ACC112 (cell line): ENCODE data around the gene HTR3E.
"Not testable (repeated sequence)": the region's sequence is repeated elsewhere in the genome, so short reads cannot be mapped to it uniquely, and the experiment has no call there.

Source experiments
- H2AFZ ChIP-seq: fragments of 200-600 bp; sonication (generic); one replicate; pipeline ENCODE4 v1.6.0; 2017; ENCODE audit warnings: antibody characterized with exemption, low read length; ENCODE audit not compliant: unreplicated experiment
- H3K27ac ChIP-seq: fragments of 200-600 bp; sonication (generic); 2 replicates; pipeline ENCODE4 v1.5.1; 2014; ENCODE audit warnings: low read depth, mild to moderate bottlenecking, antibody characterized with exemption, low read length, moderate library complexity
- H3K27me3 ChIP-seq: fragments of 200-600 bp; sonication (generic); 2 replicates; pipeline ENCODE4 v1.6.1; 2014; ENCODE audit warnings: mild to moderate bottlenecking, antibody characterized with exemption, low read length, moderate library complexity, mixed read lengths; ENCODE audit not compliant: insufficient read depth
- H3K36me3 ChIP-seq: fragments of 200-600 bp; sonication (generic); 2 replicates; pipeline ENCODE4 v1.6.1; 2016; ENCODE audit warnings: mild to moderate bottlenecking, antibody characterized with exemption, low read length, moderate library complexity, mixed read lengths; ENCODE audit not compliant: insufficient read depth
- H3K4me1 ChIP-seq: fragments of 200-600 bp; sonication (generic); one replicate; pipeline ENCODE4 v1.6.1; 2016; ENCODE audit warnings: low read length, mixed read lengths; ENCODE audit not compliant: insufficient read depth, unreplicated experiment, control insufficient read depth
- H3K4me3 ChIP-seq: fragments of 200-600 bp; sonication (generic); 2 replicates; pipeline ENCODE4 v1.5.1; 2014; ENCODE audit warnings: mild to moderate bottlenecking, low read depth, low read length
- H3K79me2 ChIP-seq: fragments of 200-600 bp; sonication (generic); one replicate; pipeline ENCODE4 v1.6.0; 2016; ENCODE audit warnings: low read length; ENCODE audit not compliant: control insufficient read depth, unreplicated experiment, insufficient read depth

HTR3E gene

DNA sequence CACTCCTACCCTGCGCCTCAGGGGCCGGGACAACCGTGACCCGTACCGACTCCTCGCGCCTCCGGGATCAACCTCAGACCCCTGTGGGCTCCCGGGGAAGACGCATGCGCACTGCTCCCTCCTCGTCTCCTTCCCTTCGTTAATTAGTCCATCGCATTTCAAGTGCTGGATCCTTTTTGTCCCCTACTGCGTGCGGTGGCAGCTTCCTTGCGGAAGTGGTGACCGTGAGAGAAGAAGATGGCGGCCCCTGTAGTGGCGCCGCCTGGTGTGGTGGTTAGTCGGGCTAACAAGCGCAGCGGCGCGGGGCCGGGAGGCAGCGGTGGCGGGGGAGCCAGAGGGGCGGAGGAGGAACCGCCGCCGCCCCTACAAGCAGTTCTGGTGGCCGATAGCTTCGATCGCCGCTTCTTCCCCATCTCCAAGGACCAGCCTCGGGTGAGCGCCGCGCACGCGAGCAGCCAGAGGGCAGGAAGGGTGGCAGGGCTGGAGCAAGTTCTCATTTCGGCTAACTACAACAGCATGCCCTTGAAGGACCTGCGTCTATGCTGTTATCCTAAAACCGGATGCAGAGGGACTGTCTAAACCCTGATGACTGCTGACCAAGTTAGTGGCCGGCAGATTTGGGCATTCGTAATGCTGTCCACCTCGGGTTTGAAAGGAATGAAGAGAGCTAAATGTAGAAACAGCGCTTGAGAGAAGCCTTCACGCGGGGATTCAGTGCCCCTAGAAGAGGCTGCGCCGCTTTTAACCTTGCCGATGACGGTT is 38.5 kb downstream of the HTR3E start, which contains the start of gene EIF2B5:
EIF2B5 (plus strand) TSS at position 210 of the 762 bp plus-strand sequence; CDS start at position 238, 28 bp downstream.
- H3K27ac ChIP-seq = peak within 1 kb of the TSS; percentile 56
- peaks cover 5% of the 10 kb centered on the region; the same call in 1 of the 2 replicates for H3K36me3 ChIP-seq
- H3K4me3 ChIP-seq = peak within 1 kb of the TSS; percentile 86
- H3K27me3 ChIP-seq = no peaks in the 10 kb centered on the region
- H2AFZ ChIP-seq = peak within 1 kb of the TSS; percentile 62
- peaks cover 36% of the 10 kb centered on the region for H3K79me2 ChIP-seq
- H3K4me1 ChIP-seq = peaks cover 22% of the 10 kb centered on the region

GRCh38 chr3:184135911-184136260 is 39.0 kb downstream of the HTR3E start:
- H3K27me3 ChIP-seq = no peaks in the 10 kb centered on the region
- peak overlapping the region; percentile 86 for H3K4me3 ChIP-seq
- H3K79me2 ChIP-seq = peaks cover 36% of the 10 kb centered on the region
- peaks cover 22% of the 10 kb centered on the region for H3K4me1 ChIP-seq
- peak overlapping the region; percentile 56; the same call in 1 of the 2 replicates for H3K27ac ChIP-seq
- H3K36me3 ChIP-seq = peaks cover 5% of the 10 kb centered on the region; the same call in 1 of the 2 replicates
- peak overlapping the region; percentile 62 for H2AFZ ChIP-seq

GRCh38 chr3:184140436-184140835 is 43.6 kb downstream of the HTR3E start:
- Histone ChIP-seq H3K36me3 (peaks cover 21% of the 10 kb centered on the region; the same call in 1 of the 2 replicates), H3K79me2 (peaks cover 28% of the 10 kb centered on the region), H3K27me3 (no peaks in the 10 kb centered on the region), H3K4me1 (peaks cover 13% of the 10 kb centered on the region), H3K4me3 (no peak overlapping the region), H2AFZ (no peak overlapping the region), H3K27ac (no peak overlapping the region)

- H3K27ac ChIP-seq = no peak overlapping the region
- H3K27me3 ChIP-seq = no peaks in the 10 kb centered on the region
- no peak overlapping the region for H3K4me3 ChIP-seq
- peaks cover 11% of the 10 kb centered on the region for H3K79me2 ChIP-seq
- H3K4me1 ChIP-seq = peaks cover under 1% of the 10 kb centered on the region
- no peak overlapping the region for H2AFZ ChIP-seq
- peaks cover 21% of the 10 kb centered on the region; the same call in 1 of the 2 replicates for H3K36me3 ChIP-seq
Measured at GRCh38 chr3:184142199-184142598, 45.3 kb downstream of the HTR3E start.

DNA sequence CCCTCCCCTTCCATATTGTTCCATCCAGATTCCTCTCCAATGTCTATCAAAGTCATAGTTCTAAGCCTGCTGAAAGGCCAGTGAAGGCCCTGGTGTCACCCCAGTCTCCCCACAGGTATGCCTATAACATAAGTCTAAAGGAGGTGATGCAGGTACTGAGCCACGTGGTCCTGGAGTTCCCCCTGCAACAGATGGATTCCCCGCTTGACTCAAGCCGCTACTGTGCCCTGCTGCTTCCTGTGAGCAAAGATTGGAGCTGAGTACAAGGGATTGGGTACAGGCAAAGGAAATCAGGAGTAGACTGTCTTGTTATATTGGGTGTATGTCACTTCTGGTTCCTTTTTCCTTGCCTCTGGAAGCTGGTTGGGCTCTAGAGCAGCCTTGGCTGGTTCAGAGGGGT is 46.5 kb downstream of the HTR3E start:
- H3K79me2 ChIP-seq = no peaks in the 10 kb centered on the region
- no peak overlapping the region for H3K4me3 ChIP-seq
- H3K36me3 ChIP-seq = peaks cover 16% of the 10 kb centered on the region; the same call in 1 of the 2 replicates
- H2AFZ ChIP-seq = no peak overlapping the region
- H3K27me3 ChIP-seq = no peaks in the 10 kb centered on the region
- no peak overlapping the region for H3K27ac ChIP-seq
- no peaks in the 10 kb centered on the region for H3K4me1 ChIP-seq

GRCh38 chr3:184144505-184144904 is 47.6 kb downstream of the HTR3E start:
- Histone ChIP-seq H3K4me1 (no peaks in the 10 kb centered on the region), H2AFZ (no peak overlapping the region), H3K27me3 (no peaks in the 10 kb centered on the region), H3K4me3 (no peak overlapping the region), H3K27ac (no peak overlapping the region), H3K36me3 (peaks cover 16% of the 10 kb centered on the region; the same call in 1 of the 2 replicates), H3K79me2 (no peaks in the 10 kb centered on the region)

DNA sequence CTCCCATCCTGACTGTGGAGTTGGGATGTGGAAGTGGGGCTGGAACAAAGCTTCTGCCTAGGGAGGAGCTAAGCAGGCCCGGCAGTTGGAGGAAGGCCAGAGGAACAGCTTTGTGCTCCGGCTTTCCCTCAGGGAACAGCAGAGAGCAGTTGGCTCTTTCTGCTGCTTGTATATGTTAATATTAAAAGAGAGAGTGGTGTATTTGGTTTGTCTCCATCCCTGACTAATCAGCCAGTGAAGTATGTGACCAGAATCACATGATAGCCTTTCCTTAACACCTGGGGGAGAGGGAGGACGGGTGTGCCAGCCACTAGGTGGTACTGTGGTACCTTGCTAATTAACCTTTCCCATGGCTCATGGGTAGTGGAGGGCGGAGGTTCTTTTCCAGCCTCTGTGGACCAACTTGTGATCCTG is 48.3 kb downstream of the HTR3E start:
- Histone ChIP-seq H3K79me2 (no peaks in the 10 kb centered on the region), H3K36me3 (peaks cover 16% of the 10 kb centered on the region; the same call in 1 of the 2 replicates), H3K27ac (no peak overlapping the region)

GRCh38 chr3:184145751-184146270 is 48.9 kb downstream of the HTR3E start:
- H3K79me2 ChIP-seq = no peaks in the 10 kb centered on the region
- no peaks in the 10 kb centered on the region for H3K27me3 ChIP-seq
- no peak overlapping the region for H3K4me3 ChIP-seq
- no peak overlapping the region for H3K27ac ChIP-seq
- H3K36me3 ChIP-seq = peaks cover 16% of the 10 kb centered on the region; the same call in 1 of the 2 replicates
- no peaks in the 10 kb centered on the region for H3K4me1 ChIP-seq
- no peak overlapping the region for H2AFZ ChIP-seq

More for the DNA sequence above, 48.3 kb downstream of the HTR3E start:
- H3K4me3 ChIP-seq = no peak overlapping the region
- H2AFZ ChIP-seq = no peak overlapping the region
- H3K27me3 ChIP-seq = no peaks in the 10 kb centered on the region
- no peaks in the 10 kb centered on the region for H3K4me1 ChIP-seq

- Histone ChIP-seq H2AFZ (no peak overlapping the region), H3K79me2 (peaks cover 4% of the 10 kb centered on the region), H3K4me1 (no peaks in the 10 kb centered on the region), H3K36me3 (peaks cover 12% of the 10 kb centered on the region; the same call in 1 of the 2 replicates), H3K4me3 (no peak overlapping the region), H3K27me3 (no peaks in the 10 kb centered on the region), H3K27ac (no peak overlapping the region)
Measured at GRCh38 chr3:184148076-184148475, 51.2 kb downstream of the HTR3E start.

- no peaks in the 10 kb centered on the region for H3K4me1 ChIP-seq
- H2AFZ ChIP-seq = no peak overlapping the region
- no peaks in the 10 kb centered on the region for H3K27me3 ChIP-seq
- H3K4me3 ChIP-seq = no peak overlapping the region
- peaks cover 4% of the 10 kb centered on the region for H3K79me2 ChIP-seq
- no peak overlapping the region for H3K27ac ChIP-seq
- peaks cover 4% of the 10 kb centered on the region; the same call in 1 of the 2 replicates for H3K36me3 ChIP-seq
Measured at GRCh38 chr3:184149123-184149522, 52.3 kb downstream of the HTR3E start.

DNA sequence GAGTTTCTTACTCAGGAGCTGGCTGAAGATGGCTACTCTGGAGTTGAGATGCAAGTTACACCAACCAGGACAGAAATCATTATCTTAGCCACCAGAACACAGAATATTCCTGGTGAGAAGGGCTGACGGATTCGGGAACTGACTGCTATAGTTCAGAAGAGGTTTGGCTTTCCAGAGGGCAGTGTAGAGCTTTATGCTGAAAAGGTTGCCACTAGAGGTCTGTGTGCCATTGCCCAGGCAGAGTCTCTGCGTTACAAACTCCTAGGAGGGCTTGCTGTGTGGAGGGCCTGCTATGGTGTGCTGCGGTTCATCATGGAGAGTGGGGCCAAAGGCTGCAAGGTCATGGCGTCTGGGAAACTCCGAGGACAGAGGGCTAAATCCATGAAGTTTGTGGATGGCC is 52.9 kb downstream of the HTR3E start:
- not testable (repeated sequence) for H3K27ac ChIP-seq, H3K27me3 ChIP-seq, H3K4me3 ChIP-seq, H3K4me1 ChIP-seq, H3K36me3 ChIP-seq, H2AFZ ChIP-seq, H3K79me2 ChIP-seq
